ENCODE results near the gene PRPSAP1.
"Not testable (repeated sequence)": the region's sequence is repeated elsewhere in the genome, so short reads cannot be mapped to it uniquely, and the experiment has no call there.

PRPSAP1 gene

GRCh38 chr17:76317535-76317934 lies 36.2 kb downstream of the PRPSAP1 start:
- no peak for DNase-seq

GRCh38 chr17:76314392-76315227 lies 39.1 kb downstream of the PRPSAP1 start:
- no peak for DNase-seq

GRCh38 chr17:76312735-76313134 lies 41.0 kb downstream of the PRPSAP1 start:
- DNase-seq, result no peak

GRCh38 chr17:76309461-76309860 lies 44.3 kb downstream of the PRPSAP1 start:
- DNase-seq, result no peak

- no peak for DNase-seq
Measured at GRCh38 chr17:76307966-76308338, 45.8 kb downstream of the PRPSAP1 start, which contains the start of gene QRICH2. Gene QRICH2, minus strand, starts transcription at chr17:76308276. Its CDS starts 278 bp downstream, at chr17:76307998.

GRCh38 chr17:76307299-76307965 lies 46.3 kb downstream of the PRPSAP1 start:
- no peak for DNase-seq

GRCh38 chr17:76305135-76305454 lies 48.6 kb downstream of the PRPSAP1 start:
- not testable (repeated sequence) for DNase-seq

- no peak for DNase-seq
Measured at GRCh38 chr17:76304226-76305134, 49.2 kb downstream of the PRPSAP1 start.

- DNase-seq, result no peak
Measured at GRCh38 chr17:76297436-76297835, 56.3 kb downstream of the PRPSAP1 start.

GRCh38 chr17:76296889-76297288 lies 56.8 kb downstream of the PRPSAP1 start:
- no peak for DNase-seq

GRCh38 chr17:76296186-76296585 lies 57.5 kb downstream of the PRPSAP1 start:
- DNase-seq, result no peak

- no peak for DNase-seq
Measured at GRCh38 chr17:76293106-76293505, 60.6 kb downstream of the PRPSAP1 start.

- DNase-seq, result no peak
Measured at GRCh38 chr17:76292567-76292966, 61.1 kb downstream of the PRPSAP1 start.

- DNase-seq, result peak; percentile 25
Measured at GRCh38 chr17:76281573-76282371, 71.9 kb downstream of the PRPSAP1 start.

- DNase-seq, result no peak
Measured at GRCh38 chr17:76280650-76281049, 73.1 kb downstream of the PRPSAP1 start.

GRCh38 chr17:76279742-76280287 lies 73.9 kb downstream of the PRPSAP1 start:
- DNase-seq, result no peak

GRCh38 chr17:76278952-76279741 lies 74.6 kb downstream of the PRPSAP1 start:
- peak; percentile 54 for DNase-seq

GRCh38 chr17:76278268-76278908 lies 75.3 kb downstream of the PRPSAP1 start:
- DNase-seq, result no peak

- DNase-seq, result no peak
Measured at GRCh38 chr17:76277300-76278267, 76.1 kb downstream of the PRPSAP1 start.

Measured in NCI-H446 treated with DMSO at 0.1 percent for 48 hours (cell line).